IMR-90 (cell line): ENCODE data around the gene SH3RF3. TPM values are rescaled to one million over a fixed set of nuclear protein-coding genes. Genes with fewer than 3 reads are reported as not detected.
"Not testable (repeated sequence)": the region's sequence is repeated elsewhere in the genome, so short reads cannot be mapped to it uniquely, and the experiment has no call there.

Experiments
- ATAC-seq: fragments of 200-7000 bp; cut with Tn5 transposase; 2 replicates; pipeline ENCODE4 v1.9.1; 2020; ENCODE audit warnings: low read depth, mild to moderate bottlenecking, moderate library complexity
- BruUV-seq: library from RNA; stranded (reverse); fragments of 400-500 nt; replicated peaks from 2 replicates; lab custom pipeline; 2021; lab: Mats Ljungman, UMichigan
- CTCF ChIA-PET: fragments of 300-600 bp; formaldehyde crosslinking; extraction: SDS; loops from one replicate; lab custom pipeline; 2021; ENCODE audit warnings: antibody characterized with exemption; lab: Yijun Ruan, JAX
- POLR2A ChIA-PET: fragments of 300-600 bp; sonication (Branson Sonifier 250); formaldehyde crosslinking; loops from one replicate; lab custom pipeline; 2022; ENCODE audit warnings: antibody characterized with exemption; ENCODE audit not compliant: unreplicated experiment; lab: Charles Lee
- DNase-seq: peaks from one replicate; pipeline ENCODE4 v3.0.0; 2013
- H2AFZ ChIP-seq: replicated peaks from 2 replicates; pipeline ENCODE3; 2013; ENCODE audit warnings: low read length, mild to moderate bottlenecking; ENCODE audit not compliant: poor library complexity
- H2AK5ac ChIP-seq: 2 replicates; pipeline ENCODE4 v1.6.1; 2013; ENCODE audit warnings: low read depth, low read length, inconsistent platforms
- H2AK9ac ChIP-seq: replicated peaks from 2 replicates; pipeline ENCODE3; 2013; ENCODE audit warnings: mild to moderate bottlenecking, low read depth, low read length, moderate library complexity; ENCODE audit not compliant: poor library complexity
- H2BK120ac ChIP-seq: 2 replicates; pipeline ENCODE4 v1.6.1; 2013; ENCODE audit warnings: low read depth, low read length, inconsistent platforms
- H2BK15ac ChIP-seq: 3 replicates; pipeline ENCODE4 v1.6.1; 2013; ENCODE audit warnings: low read depth, low read length, inconsistent platforms
- H2BK20ac ChIP-seq: 2 replicates; pipeline ENCODE4 v1.6.1; 2013; ENCODE audit warnings: low read depth, mild to moderate bottlenecking, inconsistent platforms, low read length, moderate library complexity
- H2BK5ac ChIP-seq: 2 replicates; pipeline ENCODE4 v1.6.1; 2013; ENCODE audit warnings: mild to moderate bottlenecking, low read depth, low read length, inconsistent platforms; ENCODE audit not compliant: poor library complexity, severe bottlenecking
- H3K14ac ChIP-seq: replicated peaks from 2 replicates; pipeline ENCODE4 v1.6.1; 2013; ENCODE audit warnings: low read depth, low read length, inconsistent platforms
- H3K18ac ChIP-seq: 2 replicates; pipeline ENCODE4 v1.6.1; 2013; ENCODE audit warnings: low read depth, low read length, control low read depth
- H3K23ac ChIP-seq: 2 replicates; pipeline ENCODE4 v1.6.1; 2013; ENCODE audit warnings: low read depth, low read length, inconsistent platforms
- H3K27ac ChIP-seq: 2 replicates; pipeline ENCODE4 v1.5.1; 2013; ENCODE audit warnings: mild to moderate bottlenecking, control low read depth, low read length; ENCODE audit not compliant: insufficient read depth
- H3K27me3 ChIP-seq: 2 replicates; pipeline ENCODE4 v1.6.1; 2013; ENCODE audit warnings: low read length; ENCODE audit not compliant: control insufficient read depth, insufficient read depth
- H3K36me3 ChIP-seq: 2 replicates; pipeline ENCODE4 v1.6.1; 2013; ENCODE audit warnings: low read length, mixed read lengths; ENCODE audit not compliant: control insufficient read depth, insufficient read depth
- H3K4ac ChIP-seq: 2 replicates; pipeline ENCODE4 v1.6.1; 2013; ENCODE audit warnings: low read depth, low read length, inconsistent platforms
- H3K4me1 ChIP-seq: 2 replicates; pipeline ENCODE4 v1.6.1; 2013; ENCODE audit warnings: low read length, mixed read lengths; ENCODE audit not compliant: control insufficient read depth, insufficient read depth
- H3K4me2 ChIP-seq: 2 replicates; pipeline ENCODE4 v1.6.1; 2013; ENCODE audit warnings: low read depth, mild to moderate bottlenecking, control low read depth, low read length, moderate library complexity
- H3K4me3 ChIP-seq: 2 replicates; pipeline ENCODE4 v1.5.1; 2013; ENCODE audit warnings: low read depth, mild to moderate bottlenecking, control low read depth, low read length, moderate library complexity; ENCODE audit not compliant: insufficient read depth
- H3K56ac ChIP-seq: 2 replicates; pipeline ENCODE4 v1.6.1; 2013; ENCODE audit warnings: low read length, inconsistent platforms; ENCODE audit not compliant: insufficient read depth; ENCODE audit errors: extremely low read depth
- H3K79me1 ChIP-seq, 2 experiments: 2 replicates each; pipeline ENCODE4 v1.6.1; 2013; ENCODE audit warnings: low read length in 2 of 2, inconsistent platforms in 1 of 2, low read depth in 1 of 2
- H3K9ac ChIP-seq: 2 replicates; pipeline ENCODE4 v1.6.1; 2013; ENCODE audit warnings: low read depth, low read length, control low read depth
- H3K9me1 ChIP-seq: 2 replicates; pipeline ENCODE4 v1.6.1; 2013; ENCODE audit warnings: low read length, inconsistent platforms; ENCODE audit not compliant: insufficient read depth
- H3K9me3 ChIP-seq: 2 replicates; pipeline ENCODE4 v1.6.1; 2013; ENCODE audit warnings: low read length; ENCODE audit not compliant: control insufficient read depth, insufficient read depth
- H4K20me1 ChIP-seq: 2 replicates; pipeline ENCODE4 v1.6.1; 2013; ENCODE audit warnings: low read length, inconsistent platforms; ENCODE audit not compliant: insufficient read depth
- H4K5ac ChIP-seq: 2 replicates; pipeline ENCODE4 v1.6.1; 2013; ENCODE audit warnings: mild to moderate bottlenecking, low read depth, low read length, control low read depth
- H4K8ac ChIP-seq, 2 experiments: 2 replicates each; pipeline ENCODE4 v1.6.1; 2013; ENCODE audit warnings: low read depth in 2 of 2, low read length in 2 of 2, control low read depth in 1 of 2, inconsistent platforms in 1 of 2
- H4K91ac ChIP-seq: 2 replicates; pipeline ENCODE4 v1.6.1; 2013; ENCODE audit warnings: low read depth, low read length, inconsistent platforms; ENCODE audit not compliant: insufficient read depth
- WGBS, 2 experiments: methylation state at CpG; one replicate each; pipeline versions ENCODE4 v1.1.5 to v1.1.7; 2013; ENCODE audit warnings: missing lambda C conversion rate in 2 of 2; ENCODE audit not compliant: insufficient read length in 1 of 2; ENCODE audit errors: extremely low coverage in 2 of 2; 5-methylcytosine and 5-hydroxymethylcytosine counted together
- dilution Hi-C: fragments of 300-500 bp; cut with HindIII; formaldehyde crosslinking; loops from one replicate; pipeline ENCODE4 v1.14.3; 2018; ENCODE audit warnings: low sequenced_read_pairs; ENCODE audit not compliant: unreplicated experiment
- in situ Hi-C: fragments of 300-500 bp; cut with MboI; formaldehyde crosslinking; loops from 3 replicates; pipeline ENCODE4 v1.14.3; 2019; ENCODE audit warnings: low sequenced_read_pairs, inconsistent platforms, mixed read lengths
- intact Hi-C: fragments of 100-400 bp; cut with micrococcal nuclease; formaldehyde crosslinking; loops from 2 replicates; pipeline ENCODE4 v1.10.0; 2022
- polyA plus RNA-seq, 3 experiments: library from polyadenylated mRNA; depleted of rRNA; stranded (reverse); fragments of >200 nt; gene quantifications; 2 replicates each; pipeline ENCODE4 v1.2.3, GENCODE V29; 2012; ENCODE audit warnings: low replicate concordance in 1 of 3
- total RNA-seq: library from RNA; depleted of rRNA; stranded (reverse); fragments of >200 nt; gene quantifications from 2 replicates; pipeline ENCODE4 v1.2.3, GENCODE V29; 2012

The SH3RF3 gene
- total and polyA plus RNA-seq, 2 of the 4 experiments (the other 2 are of a cell fraction) = 3.4 to 5.3 TPM

DNA sequence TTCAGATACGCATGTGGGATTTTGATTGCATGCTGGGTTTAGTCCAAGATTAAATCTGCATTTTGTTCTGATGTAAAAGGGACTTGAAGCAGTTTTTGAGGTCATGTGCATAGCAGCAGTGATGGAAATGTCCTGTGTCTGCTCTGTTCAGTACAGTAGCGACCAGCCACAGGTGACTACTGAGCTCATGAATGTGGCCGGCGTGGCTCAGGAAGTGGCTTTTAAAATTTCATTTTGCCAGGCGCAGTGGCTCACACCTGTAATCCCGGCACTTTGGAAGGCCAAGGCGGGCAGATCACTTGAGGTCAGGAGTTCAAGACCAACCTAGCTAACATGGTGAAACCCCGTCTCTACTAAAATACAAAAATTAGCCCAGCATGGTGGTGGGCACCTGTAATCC lies 95.3 kb downstream of the SH3RF3 start:
- not testable (repeated sequence) for BruUV-seq, H3K4me1 ChIP-seq

More for the DNA sequence above, 95.3 kb downstream of the SH3RF3 start:
- DNase-seq, H2BK120ac ChIP-seq, H2AK9ac ChIP-seq, H3K9me3 ChIP-seq, H3K4me2 ChIP-seq, H3K4ac ChIP-seq, H2BK5ac ChIP-seq, H3K36me3 ChIP-seq, POLR2A ChIA-PET, H3K18ac ChIP-seq, intact Hi-C loops, dilution Hi-C loops, H3K27me3 ChIP-seq, ATAC-seq, H3K27ac ChIP-seq, H3K14ac ChIP-seq, in situ Hi-C loops, H2AFZ ChIP-seq, CTCF ChIA-PET, H2BK15ac ChIP-seq, H3K23ac ChIP-seq, H4K91ac ChIP-seq, H2AK5ac ChIP-seq, H4K5ac ChIP-seq, H3K9ac ChIP-seq, H3K56ac ChIP-seq, H3K4me3 ChIP-seq, H2BK20ac ChIP-seq, H4K8ac ChIP-seq: not testable (repeated sequence)
- peaks cover 48 to 78% of the 10 kb centered on the region in 2 experiments for H3K79me1 ChIP-seq
- H3K9me1 ChIP-seq = peaks cover 14% of the 10 kb centered on the region; the same call in 1 of the 2 replicates
- WGBS, 2 experiments = 100% methylated on average over 3 of the region's 8 CpGs; no CpG with 5 or more reads in 1 of the 2 experiments
- peaks cover 46% of the 10 kb centered on the region for H4K20me1 ChIP-seq
